Esophagus muscularis mucosa (tissue), 3 donors: ENCODE measurements around the gene SH3RF3.

Experiments used
- POLR2AphosphoS5 ChIP-seq, 2 donors: sonication (generic); formaldehyde crosslinking; IDR thresholded peaks; one replicate each; pipeline ENCODE4 v1.6.1; 2017; ENCODE audit warnings: antibody characterized with exemption in 2 of 2
- TF ChIP-seq, protein P1 (sequence below), 3 experiments: fragments of 200-600 bp in 2 of 3; fragments of 450-650 bp in 1 of 3; sonication (generic) in 2 of 3; IDR thresholded peaks; one replicate each; pipeline ENCODE4 v1.5.1; 2017 to 2019; ENCODE audit warnings: antibody characterized with exemption in 3 of 3, mild to moderate bottlenecking in 2 of 3, moderate library complexity in 1 of 3

DNA sequence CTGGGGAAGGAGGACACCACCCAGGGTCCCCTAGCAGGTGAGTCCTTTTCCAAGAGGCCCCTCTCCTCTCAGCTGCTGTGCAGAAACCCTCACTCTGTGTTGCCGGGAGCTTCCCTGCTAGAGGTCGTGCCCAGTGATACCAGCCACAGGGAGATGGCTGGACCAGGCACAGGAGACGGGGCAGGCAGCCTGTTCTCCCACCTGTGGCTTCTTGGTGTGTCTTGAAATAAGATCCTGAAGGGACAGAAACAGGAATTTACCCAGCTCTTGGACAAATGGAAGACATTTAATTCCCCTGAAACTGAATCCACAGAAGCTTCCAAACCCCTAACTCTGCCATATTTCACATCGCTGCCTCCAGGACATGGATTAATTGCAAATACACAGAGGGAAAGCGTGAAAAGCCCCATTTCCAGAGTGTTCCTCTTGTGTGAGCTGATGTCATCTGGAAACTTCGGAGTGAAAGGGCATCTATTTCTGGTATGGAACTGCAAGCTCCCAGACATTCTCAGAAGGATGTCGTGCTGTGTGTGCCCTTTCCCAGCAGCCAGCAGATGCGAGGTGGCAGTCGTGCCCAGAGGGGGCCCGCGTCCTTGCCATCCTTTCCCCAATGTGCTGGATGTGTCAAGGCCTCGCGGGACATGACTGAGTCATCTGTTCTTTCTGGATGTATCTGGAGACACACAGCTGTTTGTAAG lies 307.0 kb downstream of the SH3RF3 start:
- peak; percentile 59 to 68 for TF ChIP-seq POLR2AphosphoS5 (IDR thresholded peaks at IDR 0.05)
- TF ChIP-seq, protein P1, sequence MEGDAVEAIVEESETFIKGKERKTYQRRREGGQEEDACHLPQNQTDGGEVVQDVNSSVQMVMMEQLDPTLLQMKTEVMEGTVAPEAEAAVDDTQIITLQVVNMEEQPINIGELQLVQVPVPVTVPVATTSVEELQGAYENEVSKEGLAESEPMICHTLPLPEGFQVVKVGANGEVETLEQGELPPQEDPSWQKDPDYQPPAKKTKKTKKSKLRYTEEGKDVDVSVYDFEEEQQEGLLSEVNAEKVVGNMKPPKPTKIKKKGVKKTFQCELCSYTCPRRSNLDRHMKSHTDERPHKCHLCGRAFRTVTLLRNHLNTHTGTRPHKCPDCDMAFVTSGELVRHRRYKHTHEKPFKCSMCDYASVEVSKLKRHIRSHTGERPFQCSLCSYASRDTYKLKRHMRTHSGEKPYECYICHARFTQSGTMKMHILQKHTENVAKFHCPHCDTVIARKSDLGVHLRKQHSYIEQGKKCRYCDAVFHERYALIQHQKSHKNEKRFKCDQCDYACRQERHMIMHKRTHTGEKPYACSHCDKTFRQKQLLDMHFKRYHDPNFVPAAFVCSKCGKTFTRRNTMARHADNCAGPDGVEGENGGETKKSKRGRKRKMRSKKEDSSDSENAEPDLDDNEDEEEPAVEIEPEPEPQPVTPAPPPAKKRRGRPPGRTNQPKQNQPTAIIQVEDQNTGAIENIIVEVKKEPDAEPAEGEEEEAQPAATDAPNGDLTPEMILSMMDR (IDR thresholded peaks at IDR 0.05): no peak
